Epithelial cell of proximal tubule (primary cell): ENCODE measurements around the gene RASA1. TPM values are rescaled to one million over a fixed set of nuclear protein-coding genes. Genes with fewer than 3 reads are reported as not detected.
"Not testable (repeated sequence)": the region's sequence is repeated elsewhere in the genome, so short reads cannot be mapped to it uniquely, and the experiment has no call there.

ENCODE experiments used
- DNase-seq: peaks from one replicate; pipeline ENCODE4 v3.0.0-alpha.2; 2011; ENCODE audit warnings: low read depth
- H3K4me3 ChIP-seq: 2 replicates; pipeline ENCODE4 v1.5.1; 2011; ENCODE audit warnings: low read depth, mild to moderate bottlenecking, low read length
- total RNA-seq: library from RNA; depleted of rRNA; stranded (reverse); fragments of >200 nt; gene quantifications from 2 replicates; pipeline ENCODE4 v1.2.3, GENCODE V29; 2015
- TF ChIP-seq, protein P1 (sequence below): conservative IDR thresholded peaks from 2 replicates; pipeline ENCODE4 v1.5.1; 2012; ENCODE audit warnings: low read depth, mild to moderate bottlenecking, low read length

RASA1 gene
- total RNA-seq, 1 donor from 2014 or later: 40.7 TPM

DNA sequence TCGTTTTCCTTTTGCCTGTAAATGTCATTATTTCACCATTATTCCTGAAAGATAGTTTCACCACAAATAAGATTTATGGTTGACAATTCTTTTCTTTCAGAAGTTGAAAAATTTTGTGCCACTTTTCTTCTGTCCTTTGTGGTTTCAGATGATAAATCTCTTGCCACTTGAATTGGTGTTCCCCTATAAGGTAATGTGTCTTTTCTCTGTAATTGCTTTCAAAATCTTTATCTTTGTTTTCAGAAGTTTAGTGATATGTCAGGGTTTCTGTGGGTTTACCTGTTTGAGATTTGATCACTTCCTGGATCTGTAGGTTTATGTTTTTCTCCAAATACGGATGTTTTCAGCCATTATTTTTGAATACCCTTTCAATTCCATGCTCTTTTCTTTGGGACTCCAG is 14.6 kb downstream of the RASA1 start:
- no peak overlapping the region for H3K4me3 ChIP-seq
- TF ChIP-seq, protein P1, sequence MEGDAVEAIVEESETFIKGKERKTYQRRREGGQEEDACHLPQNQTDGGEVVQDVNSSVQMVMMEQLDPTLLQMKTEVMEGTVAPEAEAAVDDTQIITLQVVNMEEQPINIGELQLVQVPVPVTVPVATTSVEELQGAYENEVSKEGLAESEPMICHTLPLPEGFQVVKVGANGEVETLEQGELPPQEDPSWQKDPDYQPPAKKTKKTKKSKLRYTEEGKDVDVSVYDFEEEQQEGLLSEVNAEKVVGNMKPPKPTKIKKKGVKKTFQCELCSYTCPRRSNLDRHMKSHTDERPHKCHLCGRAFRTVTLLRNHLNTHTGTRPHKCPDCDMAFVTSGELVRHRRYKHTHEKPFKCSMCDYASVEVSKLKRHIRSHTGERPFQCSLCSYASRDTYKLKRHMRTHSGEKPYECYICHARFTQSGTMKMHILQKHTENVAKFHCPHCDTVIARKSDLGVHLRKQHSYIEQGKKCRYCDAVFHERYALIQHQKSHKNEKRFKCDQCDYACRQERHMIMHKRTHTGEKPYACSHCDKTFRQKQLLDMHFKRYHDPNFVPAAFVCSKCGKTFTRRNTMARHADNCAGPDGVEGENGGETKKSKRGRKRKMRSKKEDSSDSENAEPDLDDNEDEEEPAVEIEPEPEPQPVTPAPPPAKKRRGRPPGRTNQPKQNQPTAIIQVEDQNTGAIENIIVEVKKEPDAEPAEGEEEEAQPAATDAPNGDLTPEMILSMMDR: no peak
- no peak for DNase-seq

GRCh38 chr5:87287266-87287665 is 19.6 kb downstream of the RASA1 start:
- DNase-seq, H3K4me3 ChIP-seq: not testable (repeated sequence)

- no peak for DNase-seq
- no peak overlapping the region for H3K4me3 ChIP-seq
- TF ChIP-seq, protein P1: no peak
These were observed 31.1 kb downstream of the RASA1 start for GRCh38 chr5:87298692-87299362.

DNA sequence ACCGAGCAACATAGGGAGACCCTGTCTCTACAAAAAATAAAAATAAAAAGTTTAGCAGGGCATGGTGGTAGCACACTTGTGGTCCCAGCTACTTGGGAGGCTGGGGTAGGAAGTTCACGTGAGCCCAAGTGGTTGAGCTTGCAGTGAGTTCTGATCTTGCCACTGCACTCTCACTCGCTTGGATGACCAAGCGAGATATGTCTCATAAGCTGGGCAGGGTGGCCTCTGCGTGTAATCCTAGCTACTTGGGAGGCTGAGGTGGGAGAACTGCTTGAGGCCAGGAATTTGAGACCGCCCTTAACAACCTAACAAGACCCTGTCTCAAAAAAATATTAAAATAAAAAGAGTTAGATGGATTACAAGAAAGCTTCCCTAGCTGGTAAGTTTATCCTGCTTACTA is 32.5 kb downstream of the RASA1 start:
- H3K4me3 ChIP-seq: no peak overlapping the region
- TF ChIP-seq, protein P1: no peak
- DNase-seq: no peak

- H3K4me3 ChIP-seq: no peak overlapping the region
- TF ChIP-seq, protein P1: no peak
- peak; percentile 78 for DNase-seq
These were observed 33.1 kb downstream of the RASA1 start for GRCh38 chr5:87300744-87301143.

- TF ChIP-seq, protein P1: no peak
- no peak overlapping the region for H3K4me3 ChIP-seq
- DNase-seq: no peak
These were observed 34.4 kb downstream of the RASA1 start for GRCh38 chr5:87302061-87302460.

- DNase-seq: no peak
- TF ChIP-seq, protein P1: no peak
- no peak overlapping the region for H3K4me3 ChIP-seq
These were observed 35.6 kb downstream of the RASA1 start for GRCh38 chr5:87303324-87303723.

DNA sequence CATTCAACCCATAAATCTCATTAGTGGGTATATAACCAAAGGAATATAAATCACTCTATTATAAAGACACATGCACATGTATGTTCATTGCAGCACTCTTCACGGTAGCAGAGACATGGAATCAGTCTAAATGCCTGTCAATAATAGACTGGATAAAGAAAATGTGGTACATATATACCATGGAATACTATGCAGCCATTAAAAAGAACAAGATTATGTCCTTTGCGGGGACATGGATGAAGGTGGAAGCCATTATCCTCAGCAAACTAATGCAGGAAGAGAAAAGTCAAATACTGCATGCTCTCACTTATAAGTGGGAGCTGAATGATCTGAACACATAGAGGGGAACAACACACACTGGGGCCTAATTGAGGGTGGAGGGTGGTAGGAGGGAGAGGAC is 38.4 kb downstream of the RASA1 start:
- DNase-seq, H3K4me3 ChIP-seq: not testable (repeated sequence)
